GM23338 (cell line): ENCODE measurements around the gene LMF1.

ENCODE experiments used
- CTCF ChIP-seq, 2 experiments: fragments of 200-600 bp in 1 of 2; sonication (generic) in 1 of 2; conservative IDR thresholded peaks; 2 replicates each; pipeline versions ENCODE4 v1.5.1 to v1.6.1; 2016 to 2017; ENCODE audit warnings: antibody characterized with exemption in 2 of 2, low read depth in 2 of 2, mild to moderate bottlenecking in 2 of 2, moderate library complexity in 1 of 2
- EZH2 ChIP-seq: fragments of 200-600 bp; sonication (generic); IDR thresholded peaks from one replicate; pipeline ENCODE4 v1.8.0; 2017; ENCODE audit warnings: antibody characterized with exemption, mild to moderate bottlenecking, low read depth; ENCODE audit not compliant: unreplicated experiment
- TF ChIP-seq, protein P1 (sequence below): IDR thresholded peaks from one replicate; pipeline ENCODE4 v1.6.1; 2018; ENCODE audit warnings: antibody characterized with exemption; ENCODE audit not compliant: unreplicated experiment

DNA sequence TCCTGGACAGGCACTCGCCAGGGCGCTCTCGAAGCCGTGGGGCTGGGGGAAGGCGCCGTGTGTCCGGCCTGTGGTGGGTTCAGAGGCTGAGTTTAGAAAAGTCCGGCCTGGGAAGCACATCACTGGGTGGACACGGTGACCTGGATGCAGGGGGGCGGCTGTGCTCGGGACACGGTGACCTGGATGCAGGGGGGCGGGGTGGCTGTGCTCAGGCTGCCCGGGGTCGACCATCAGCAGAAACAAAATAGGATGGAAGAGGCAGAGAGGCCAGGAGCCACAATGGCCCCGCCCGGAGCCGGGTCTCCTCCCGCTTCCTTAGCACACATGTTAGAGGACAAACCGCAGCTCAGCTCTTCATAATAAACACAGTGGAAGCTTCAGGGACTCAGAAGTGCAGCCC is 127.0 kb downstream of the LMF1 start:
- no peak for TF ChIP-seq EZH2
- TF ChIP-seq CTCF (conservative IDR thresholded peaks at IDR 0.05; ENCODE audit: low read depth in 2 of 2): no peak
- TF ChIP-seq, protein P1, sequence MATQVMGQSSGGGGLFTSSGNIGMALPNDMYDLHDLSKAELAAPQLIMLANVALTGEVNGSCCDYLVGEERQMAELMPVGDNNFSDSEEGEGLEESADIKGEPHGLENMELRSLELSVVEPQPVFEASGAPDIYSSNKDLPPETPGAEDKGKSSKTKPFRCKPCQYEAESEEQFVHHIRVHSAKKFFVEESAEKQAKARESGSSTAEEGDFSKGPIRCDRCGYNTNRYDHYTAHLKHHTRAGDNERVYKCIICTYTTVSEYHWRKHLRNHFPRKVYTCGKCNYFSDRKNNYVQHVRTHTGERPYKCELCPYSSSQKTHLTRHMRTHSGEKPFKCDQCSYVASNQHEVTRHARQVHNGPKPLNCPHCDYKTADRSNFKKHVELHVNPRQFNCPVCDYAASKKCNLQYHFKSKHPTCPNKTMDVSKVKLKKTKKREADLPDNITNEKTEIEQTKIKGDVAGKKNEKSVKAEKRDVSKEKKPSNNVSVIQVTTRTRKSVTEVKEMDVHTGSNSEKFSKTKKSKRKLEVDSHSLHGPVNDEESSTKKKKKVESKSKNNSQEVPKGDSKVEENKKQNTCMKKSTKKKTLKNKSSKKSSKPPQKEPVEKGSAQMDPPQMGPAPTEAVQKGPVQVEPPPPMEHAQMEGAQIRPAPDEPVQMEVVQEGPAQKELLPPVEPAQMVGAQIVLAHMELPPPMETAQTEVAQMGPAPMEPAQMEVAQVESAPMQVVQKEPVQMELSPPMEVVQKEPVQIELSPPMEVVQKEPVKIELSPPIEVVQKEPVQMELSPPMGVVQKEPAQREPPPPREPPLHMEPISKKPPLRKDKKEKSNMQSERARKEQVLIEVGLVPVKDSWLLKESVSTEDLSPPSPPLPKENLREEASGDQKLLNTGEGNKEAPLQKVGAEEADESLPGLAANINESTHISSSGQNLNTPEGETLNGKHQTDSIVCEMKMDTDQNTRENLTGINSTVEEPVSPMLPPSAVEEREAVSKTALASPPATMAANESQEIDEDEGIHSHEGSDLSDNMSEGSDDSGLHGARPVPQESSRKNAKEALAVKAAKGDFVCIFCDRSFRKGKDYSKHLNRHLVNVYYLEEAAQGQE: no peak
